Measurements from ENCODE around the gene MACROD2.

The MACROD2 gene

GRCh38 chr20:15817351-15817750 lies 1822.0 kb downstream of the MACROD2 start:
- no peak for DNase-seq

- peak; percentile 86 for DNase-seq
Measured at GRCh38 chr20:15818651-15819071, 1823.3 kb downstream of the MACROD2 start.

GRCh38 chr20:15823718-15824117 lies 1828.4 kb downstream of the MACROD2 start:
- DNase-seq, result no peak

DNA sequence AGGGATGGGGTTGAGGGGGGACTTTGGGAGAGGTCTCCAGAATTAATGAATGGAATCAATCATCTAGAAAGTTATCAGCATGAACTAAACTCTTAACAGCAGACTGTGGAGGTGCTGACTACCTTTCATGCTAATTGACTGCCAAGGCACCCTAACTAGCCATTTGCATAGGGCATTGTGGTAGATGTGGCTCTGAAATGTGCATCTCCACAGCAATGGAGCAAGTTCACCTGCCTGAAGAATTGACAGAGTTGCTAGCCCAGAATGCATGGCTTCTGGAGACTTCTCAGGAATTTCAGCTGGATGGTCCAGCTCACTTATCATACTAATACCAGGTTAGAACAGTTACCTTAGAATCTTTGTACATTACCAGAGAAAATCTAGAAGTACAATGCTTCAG lies 1832.3 kb downstream of the MACROD2 start:
- DNase-seq, result no peak

DNA sequence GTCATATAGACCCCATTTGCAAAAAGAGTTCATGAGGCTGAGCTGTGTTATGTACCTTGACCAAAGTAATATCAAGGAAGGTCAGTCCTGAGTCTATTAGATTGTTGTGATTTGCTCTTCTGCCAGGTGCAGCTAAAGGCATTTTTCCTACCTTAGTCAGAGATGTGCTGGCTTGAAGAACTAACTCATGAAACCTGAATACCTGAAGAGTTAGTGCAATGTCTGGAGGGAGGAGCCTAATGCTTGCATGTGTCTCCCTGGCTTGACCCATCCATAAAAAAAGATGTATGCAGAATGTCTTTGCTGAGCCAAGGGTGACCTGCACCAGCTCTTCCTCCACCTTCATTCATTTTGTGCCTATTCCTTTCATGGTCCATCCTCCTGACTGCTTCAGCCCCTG lies 1835.9 kb downstream of the MACROD2 start:
- DNase-seq, result no peak

DNA sequence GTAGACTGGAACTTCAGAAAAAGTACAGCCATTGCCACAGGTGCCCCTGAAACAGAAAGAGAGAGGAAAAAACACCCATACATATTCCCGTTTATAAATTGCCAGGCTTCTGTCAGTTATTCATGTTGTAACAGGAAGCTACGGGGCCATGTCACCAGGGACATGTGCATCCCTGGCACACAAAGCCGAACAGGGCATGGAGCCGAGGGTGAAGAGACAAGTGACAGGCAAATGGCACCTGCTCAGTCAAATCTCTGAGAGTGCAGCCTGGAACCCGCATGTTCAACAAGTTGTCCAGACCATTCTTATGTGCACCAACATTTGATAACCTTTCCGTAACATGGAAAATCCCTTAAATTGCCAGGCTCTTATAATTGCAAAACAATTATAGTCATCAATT lies 1837.2 kb downstream of the MACROD2 start:
- DNase-seq, result no peak

GRCh38 chr20:15834857-15835256 lies 1839.5 kb downstream of the MACROD2 start:
- peak; percentile 91 for DNase-seq

- no peak for DNase-seq
Measured at GRCh38 chr20:15835811-15836210, 1840.5 kb downstream of the MACROD2 start.

- DNase-seq, result no peak
Measured at GRCh38 chr20:15836634-15837033, 1841.3 kb downstream of the MACROD2 start.

DNA sequence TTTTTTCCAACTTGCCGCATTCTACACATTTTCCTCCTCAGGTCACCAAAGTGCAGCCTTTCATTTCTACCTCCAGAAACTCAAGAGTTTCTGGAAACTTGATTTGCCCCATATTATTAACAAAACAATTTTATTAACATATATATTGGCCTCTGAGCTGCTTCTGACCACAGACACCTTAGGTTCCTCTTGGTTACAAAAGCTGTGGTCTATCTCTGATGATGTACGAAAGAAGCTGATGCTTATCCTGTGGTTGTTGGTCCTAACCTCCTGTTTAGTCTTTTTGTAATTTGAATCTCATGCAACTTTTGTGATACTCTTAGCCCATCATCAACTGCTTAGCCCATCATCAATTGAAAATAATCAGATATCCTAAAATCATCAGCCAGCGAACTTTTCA lies 1842.2 kb downstream of the MACROD2 start:
- DNase-seq, result no peak

- DNase-seq, result no peak
Measured at GRCh38 chr20:15838466-15838865, 1843.2 kb downstream of the MACROD2 start.

DNA sequence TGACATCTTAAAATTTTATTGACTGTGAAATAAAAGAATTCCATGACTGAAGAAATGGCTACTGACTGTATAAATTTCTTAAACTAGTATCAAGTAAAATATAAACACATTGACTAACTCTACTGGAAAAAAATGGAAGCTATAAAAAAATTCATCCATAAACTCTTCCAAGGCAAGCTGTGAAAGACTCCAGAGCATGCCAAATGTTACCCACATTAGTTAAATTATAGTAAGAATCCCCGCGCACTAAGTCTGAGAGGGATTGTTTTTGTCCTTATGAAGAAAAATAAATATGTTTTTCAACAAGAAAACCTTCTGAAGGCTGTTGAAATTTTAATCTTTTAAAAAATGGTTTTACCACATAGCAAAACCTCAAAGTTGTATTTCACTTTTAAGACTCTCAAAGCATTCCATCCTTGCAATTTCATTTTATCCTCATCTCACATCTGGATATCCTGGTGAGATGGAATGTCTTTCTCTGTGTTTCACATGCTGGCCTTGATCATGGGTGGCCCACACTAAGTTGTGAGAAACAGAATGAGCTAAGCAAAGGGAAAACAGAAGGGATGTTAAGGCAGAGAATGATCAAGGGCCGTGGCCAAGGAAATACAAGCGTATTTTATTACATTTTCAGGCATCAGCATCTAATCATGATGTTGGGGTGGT lies 1845.5 kb downstream of the MACROD2 start:
- no peak for DNase-seq

DNA sequence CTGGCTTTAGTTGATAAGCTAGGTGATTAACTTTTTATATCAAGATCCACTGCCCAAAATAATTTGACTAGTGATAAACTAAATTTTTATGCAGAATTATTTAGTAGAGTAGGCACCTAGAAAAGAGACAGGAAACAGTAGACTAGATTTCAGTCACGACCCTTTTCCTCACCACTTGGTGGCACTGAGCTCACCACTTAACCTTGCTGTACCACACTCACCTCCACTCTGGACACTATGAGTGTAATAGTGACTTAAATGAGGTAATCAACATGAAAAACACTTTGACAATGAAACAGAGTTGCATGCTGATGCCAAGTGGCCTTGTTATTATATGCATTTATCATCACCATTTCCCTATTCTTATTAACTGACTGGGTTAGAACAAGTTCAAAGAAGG lies 1847.6 kb downstream of the MACROD2 start:
- DNase-seq, result no peak

DNA sequence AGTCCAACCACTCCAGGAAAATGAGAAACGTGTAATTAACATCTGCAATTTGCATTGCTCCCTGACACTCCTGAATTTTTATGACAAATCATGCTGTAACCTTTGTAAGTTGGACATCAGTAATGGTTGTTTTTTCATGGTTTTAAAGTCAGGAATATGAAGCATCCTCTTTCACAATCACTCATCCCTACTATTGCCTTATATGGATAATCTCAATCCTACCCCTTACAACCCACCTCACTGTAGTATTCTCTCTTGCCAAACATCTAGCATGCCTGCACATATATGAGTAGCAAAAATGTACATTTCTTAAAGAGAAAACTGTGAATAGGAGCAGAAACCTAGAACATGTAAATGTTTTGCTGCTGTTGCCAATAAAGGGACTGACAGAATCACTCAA lies 1848.5 kb downstream of the MACROD2 start:
- no peak for DNase-seq

- no peak for DNase-seq
Measured at GRCh38 chr20:15847196-15847784, 1852.0 kb downstream of the MACROD2 start.

DNA sequence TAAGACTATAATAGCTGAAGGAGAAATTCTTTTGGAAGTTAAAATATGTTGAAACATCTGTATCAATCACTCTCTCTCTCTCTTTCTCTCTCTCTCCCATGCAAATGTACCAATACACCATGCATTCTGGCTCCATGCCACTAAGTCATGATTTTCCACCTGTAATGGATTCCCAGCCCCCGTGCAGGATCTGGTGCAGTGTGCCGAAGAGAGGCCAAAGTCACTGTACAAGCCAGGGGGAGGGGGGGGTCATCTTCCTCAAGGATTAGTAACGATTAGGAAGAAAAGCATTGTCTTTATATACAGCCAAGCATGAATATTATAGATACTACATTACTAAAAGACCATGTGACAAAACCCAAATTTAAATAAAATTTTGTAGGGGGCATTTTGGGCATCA lies 1852.8 kb downstream of the MACROD2 start:
- no peak for DNase-seq

- DNase-seq, result no peak
Measured at GRCh38 chr20:15848995-15849610, 1853.8 kb downstream of the MACROD2 start.

- DNase-seq, result no peak
Measured at GRCh38 chr20:15851576-15852215, 1856.4 kb downstream of the MACROD2 start.

- DNase-seq, result no peak
Measured at GRCh38 chr20:15854911-15855310, 1859.6 kb downstream of the MACROD2 start.

- no peak for DNase-seq
Measured at GRCh38 chr20:15857173-15857784, 1862.0 kb downstream of the MACROD2 start.

- DNase-seq, result no peak
Measured at GRCh38 chr20:15859061-15859460, 1863.7 kb downstream of the MACROD2 start.

DNA sequence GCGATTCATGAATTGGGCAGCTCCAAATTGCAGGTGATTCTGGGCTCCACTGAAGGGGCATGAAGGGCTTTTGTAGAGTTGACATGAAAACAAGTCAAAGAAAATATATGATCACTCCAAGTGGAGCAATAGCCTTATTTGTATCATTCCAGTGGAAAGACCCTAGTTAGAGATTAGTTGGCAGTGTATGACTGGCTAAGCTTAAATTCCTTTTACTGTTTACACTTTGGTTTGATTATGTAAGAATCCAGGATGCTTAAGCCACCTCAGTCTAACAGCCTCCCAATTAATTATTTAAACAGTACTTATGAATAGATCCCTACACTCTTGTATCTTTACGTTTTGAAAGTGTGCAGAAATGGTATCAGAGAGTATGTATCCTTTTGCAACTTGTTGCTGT lies 1865.5 kb downstream of the MACROD2 start:
- no peak for DNase-seq

DNA sequence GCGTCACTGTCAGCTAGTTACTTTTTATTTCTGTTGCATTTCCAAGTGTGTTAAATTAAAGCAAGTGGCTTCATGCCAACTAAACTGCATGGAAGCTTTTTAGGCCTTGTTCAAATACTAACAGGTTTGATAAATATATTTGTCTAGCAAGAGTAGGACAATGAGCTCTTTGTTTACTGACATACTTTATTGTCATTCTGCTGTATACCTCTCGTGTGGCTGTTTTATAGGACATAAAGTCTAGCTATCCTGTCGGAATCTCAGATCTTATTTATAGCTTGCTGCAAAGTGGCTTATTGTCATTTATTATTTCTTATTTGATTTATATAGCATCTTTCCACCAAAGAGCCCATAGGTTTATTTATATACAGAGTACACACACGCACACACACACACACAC lies 1866.9 kb downstream of the MACROD2 start:
- DNase-seq, result peak; percentile 95

DNA sequence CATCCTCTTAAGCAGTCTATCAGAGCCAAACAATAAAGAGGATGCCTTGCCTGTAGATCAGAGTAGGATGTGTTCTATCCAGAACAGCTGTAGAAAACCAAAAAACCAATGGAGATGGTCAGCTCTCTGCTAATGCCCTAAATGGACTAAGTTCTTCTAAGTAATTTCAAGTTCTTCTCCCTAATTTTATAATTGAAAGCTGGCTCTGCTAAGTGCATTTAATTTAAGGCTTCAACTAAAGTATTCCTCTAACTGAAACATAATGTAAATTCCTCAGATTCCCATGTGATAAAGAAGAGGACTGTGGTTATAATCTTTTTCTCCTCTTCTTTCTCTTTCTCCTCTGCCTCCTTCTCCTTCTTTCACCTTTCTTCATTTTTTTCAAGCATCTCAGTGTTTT lies 1868.4 kb downstream of the MACROD2 start:
- DNase-seq, result no peak

Data from NCI-H345 (cell line).